HUES48 (cell line): ENCODE measurements around the gene RAB27A.
"Not testable (repeated sequence)": the region's sequence is repeated elsewhere in the genome, so short reads cannot be mapped to it uniquely, and the experiment has no call there.

ENCODE experiments used
- H3K27ac ChIP-seq: one replicate; pipeline ENCODE4 v1.7.0; 2013; ENCODE audit warnings: low read depth, low read length, inconsistent platforms
- H3K27me3 ChIP-seq: 2 replicates; pipeline ENCODE4 v1.6.1; 2013; ENCODE audit warnings: mild to moderate bottlenecking, low read length; ENCODE audit not compliant: control insufficient read depth, insufficient read depth
- H3K36me3 ChIP-seq: 2 replicates; pipeline ENCODE4 v1.6.1; 2013; ENCODE audit warnings: low read length; ENCODE audit not compliant: control insufficient read depth, insufficient read depth
- H3K4me1 ChIP-seq: 2 replicates; pipeline ENCODE4 v1.6.1; 2013; ENCODE audit warnings: mild to moderate bottlenecking, low read length; ENCODE audit not compliant: control insufficient read depth, insufficient read depth
- H3K4me3 ChIP-seq: 2 replicates; pipeline ENCODE4 v1.5.1; 2013; ENCODE audit warnings: mild to moderate bottlenecking, low read depth, low read length
- H3K9ac ChIP-seq: 2 replicates; pipeline ENCODE4 v1.6.1; 2013; ENCODE audit warnings: mild to moderate bottlenecking, low read depth, low read length, moderate library complexity
- H3K9me3 ChIP-seq: 2 replicates; pipeline ENCODE4 v1.6.1; 2013; ENCODE audit warnings: low read length; ENCODE audit not compliant: control insufficient read depth, insufficient read depth

RAB27A gene

DNA sequence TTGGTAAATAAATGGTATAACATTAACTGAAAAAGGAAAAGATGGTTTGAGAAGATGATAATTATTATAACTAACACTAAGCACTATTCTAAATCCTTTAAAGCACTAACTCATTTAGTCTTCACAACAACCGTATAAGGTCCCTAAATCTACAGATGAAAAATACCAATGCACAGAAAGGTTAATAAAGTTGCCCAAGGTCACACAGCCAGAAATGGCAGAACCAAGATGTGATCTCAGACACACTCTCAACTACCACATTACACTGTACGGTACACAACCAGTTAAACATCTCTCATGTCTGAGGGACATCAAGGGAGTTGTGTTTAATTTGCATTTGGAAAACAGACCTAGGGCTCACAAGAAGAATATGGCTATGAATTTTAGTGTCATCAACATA, 23.1 kb downstream of the RAB27A start:
- Histone ChIP-seq H3K9me3 (no peaks in the 10 kb centered on the region), H3K9ac (no peak overlapping the region), H3K27me3 (no peaks in the 10 kb centered on the region), H3K4me1 (no peaks in the 10 kb centered on the region), H3K4me3 (no peak overlapping the region), H3K36me3 (no peaks in the 10 kb centered on the region), H3K27ac (no peak overlapping the region)

DNA sequence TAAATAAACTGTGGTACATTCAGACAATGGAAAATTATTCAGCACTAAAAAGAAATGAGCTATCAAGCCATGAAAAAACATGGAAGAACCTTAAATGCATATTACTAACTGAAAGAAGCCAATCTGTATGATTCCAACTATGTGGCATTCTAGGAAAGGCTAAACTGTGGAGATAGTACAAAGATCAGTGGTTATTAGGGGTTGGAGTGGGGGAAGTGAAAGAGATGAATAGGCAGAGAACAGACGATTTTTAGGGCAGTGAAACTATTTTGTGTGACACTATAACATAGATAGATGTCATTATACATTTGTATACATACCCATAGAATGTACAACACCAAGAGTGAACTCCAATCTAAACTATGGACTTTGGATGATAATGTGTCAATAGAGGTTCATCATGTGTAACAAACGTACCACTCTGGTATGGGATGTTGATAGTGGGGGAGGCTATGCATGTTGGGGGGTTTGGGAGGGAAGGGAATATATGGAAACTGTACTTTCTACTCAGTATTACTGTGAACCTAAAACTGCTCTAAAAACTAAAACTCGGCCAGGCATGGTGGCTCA, 29.0 kb downstream of the RAB27A start:
- Histone ChIP-seq H3K4me1 (no peaks in the 10 kb centered on the region), H3K27me3 (no peaks in the 10 kb centered on the region), H3K9ac (no peak overlapping the region), H3K4me3 (no peak overlapping the region), H3K27ac (no peak overlapping the region), H3K9me3 (no peaks in the 10 kb centered on the region), H3K36me3 (no peaks in the 10 kb centered on the region)

DNA sequence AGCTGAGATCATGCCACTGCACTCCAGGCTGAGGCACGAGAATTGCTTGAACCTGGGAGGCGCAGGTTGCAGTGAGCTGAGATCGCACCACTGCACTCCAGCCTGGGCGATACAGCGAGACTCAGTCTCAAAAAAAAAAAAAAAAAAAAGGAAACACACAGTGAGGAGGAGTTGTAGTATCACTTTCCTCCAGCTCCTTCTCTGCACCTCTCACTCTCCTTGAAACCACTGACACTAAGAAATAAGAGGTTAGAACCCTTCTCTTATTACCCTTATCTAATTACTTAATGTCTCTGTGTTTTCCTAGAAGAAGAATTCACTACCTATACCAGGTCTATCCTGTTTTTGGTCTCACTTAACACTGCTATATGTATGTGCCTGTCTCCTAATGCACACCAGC, 31.7 kb downstream of the RAB27A start:
- H3K4me3 ChIP-seq: no peak overlapping the region
- no peak overlapping the region for H3K9ac ChIP-seq
- no peak overlapping the region for H3K27ac ChIP-seq
- no peaks in the 10 kb centered on the region for H3K4me1 ChIP-seq
- H3K36me3 ChIP-seq: no peaks in the 10 kb centered on the region
- no peaks in the 10 kb centered on the region for H3K27me3 ChIP-seq
- no peaks in the 10 kb centered on the region for H3K9me3 ChIP-seq

DNA sequence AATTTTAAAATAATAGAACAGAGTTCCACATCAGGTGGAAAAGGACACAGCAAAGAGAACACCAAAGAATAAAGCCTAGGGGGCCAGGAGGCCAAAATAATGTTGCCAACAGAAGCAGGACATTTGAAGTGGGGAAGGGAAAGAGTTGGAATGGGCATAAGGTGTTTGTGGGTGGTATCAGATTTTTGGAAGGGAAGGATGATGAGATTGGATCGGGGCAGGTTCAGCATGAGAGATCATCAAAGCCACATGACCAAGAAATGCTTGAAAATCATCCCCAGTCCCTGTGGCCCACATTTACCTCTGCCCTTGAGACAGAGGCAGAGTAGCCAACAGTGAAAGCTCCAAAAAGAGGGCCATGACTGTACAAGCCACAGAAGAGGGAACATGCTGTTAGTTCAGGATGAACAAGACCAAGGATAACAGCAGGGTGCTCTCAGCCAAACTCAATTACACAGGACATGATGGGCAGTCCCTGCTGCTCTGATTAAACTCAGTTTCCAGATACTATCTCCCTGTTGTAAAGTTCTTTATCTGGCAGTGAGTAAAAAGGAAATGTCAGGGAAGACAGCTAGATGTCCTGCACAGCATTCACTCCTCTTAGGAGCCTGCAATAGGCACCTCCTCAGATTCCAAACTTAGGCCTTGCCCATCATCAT, 32.5 kb downstream of the RAB27A start:
- Histone ChIP-seq H3K9ac (no peak overlapping the region), H3K9me3 (no peaks in the 10 kb centered on the region), H3K4me3 (no peak overlapping the region), H3K36me3 (no peaks in the 10 kb centered on the region), H3K27me3 (no peaks in the 10 kb centered on the region), H3K4me1 (no peaks in the 10 kb centered on the region), H3K27ac (no peak overlapping the region)

DNA sequence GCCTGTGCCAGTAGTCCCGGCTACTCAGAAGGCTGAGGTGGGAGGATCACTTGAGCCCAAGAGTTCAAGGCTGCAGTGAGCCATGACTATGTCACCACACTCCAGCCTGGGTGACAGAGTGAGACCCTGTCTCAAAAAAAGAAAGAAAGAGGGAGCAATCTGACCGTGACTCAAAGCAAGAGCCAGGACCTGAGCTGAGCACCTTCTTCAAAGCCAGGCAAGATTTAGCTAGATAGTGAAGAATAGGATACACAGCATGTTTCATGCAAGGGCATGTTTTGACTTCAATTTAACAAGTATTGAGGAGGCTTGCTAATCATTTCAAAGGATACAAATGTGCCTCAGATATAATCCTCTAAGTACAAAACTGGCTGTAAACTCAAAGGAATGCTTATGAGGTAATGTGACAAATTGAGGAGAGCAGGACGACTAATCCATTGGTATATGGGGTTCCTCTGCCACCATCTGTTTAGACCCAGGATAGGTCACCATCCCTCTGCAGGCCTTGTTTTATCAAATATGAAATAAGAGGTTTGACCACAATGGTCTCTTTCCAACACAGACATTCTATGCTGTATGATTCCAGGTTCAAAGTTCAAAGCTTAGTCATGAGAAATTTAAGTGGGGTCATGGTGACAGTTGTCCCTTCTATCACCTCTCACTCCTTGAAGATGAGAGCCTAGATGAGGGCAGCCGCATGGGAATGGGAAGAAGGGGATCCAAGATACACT, 33.2 kb downstream of the RAB27A start:
- H3K36me3 ChIP-seq: no peaks in the 10 kb centered on the region
- no peaks in the 10 kb centered on the region for H3K9me3 ChIP-seq
- H3K9ac ChIP-seq: no peak overlapping the region
- H3K4me1 ChIP-seq: no peaks in the 10 kb centered on the region
- no peak overlapping the region for H3K27ac ChIP-seq
- no peak overlapping the region for H3K4me3 ChIP-seq
- no peaks in the 10 kb centered on the region for H3K27me3 ChIP-seq

DNA sequence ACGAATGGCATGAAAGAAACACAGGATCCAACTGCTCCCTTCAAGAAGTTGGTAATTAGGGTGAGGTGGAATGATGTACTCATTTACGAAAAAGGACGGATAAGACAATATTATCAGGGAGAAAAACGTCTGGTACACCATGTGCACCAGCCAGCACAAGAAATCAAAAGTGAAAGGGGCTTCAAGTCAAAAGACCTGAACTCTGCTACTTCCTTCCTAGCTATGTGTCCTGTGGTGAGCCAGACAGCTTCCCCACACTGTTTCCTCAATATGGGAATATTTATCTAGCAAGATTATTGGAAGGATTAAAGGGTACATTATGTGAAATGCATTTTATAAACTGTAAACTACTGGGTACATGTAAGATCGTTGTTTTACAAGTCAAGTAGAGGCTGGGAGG, 33.9 kb downstream of the RAB27A start:
- Histone ChIP-seq H3K27me3 (no peaks in the 10 kb centered on the region), H3K9ac (no peak overlapping the region), H3K27ac (no peak overlapping the region), H3K36me3 (no peaks in the 10 kb centered on the region), H3K9me3 (no peaks in the 10 kb centered on the region), H3K4me1 (no peaks in the 10 kb centered on the region), H3K4me3 (no peak overlapping the region)

DNA sequence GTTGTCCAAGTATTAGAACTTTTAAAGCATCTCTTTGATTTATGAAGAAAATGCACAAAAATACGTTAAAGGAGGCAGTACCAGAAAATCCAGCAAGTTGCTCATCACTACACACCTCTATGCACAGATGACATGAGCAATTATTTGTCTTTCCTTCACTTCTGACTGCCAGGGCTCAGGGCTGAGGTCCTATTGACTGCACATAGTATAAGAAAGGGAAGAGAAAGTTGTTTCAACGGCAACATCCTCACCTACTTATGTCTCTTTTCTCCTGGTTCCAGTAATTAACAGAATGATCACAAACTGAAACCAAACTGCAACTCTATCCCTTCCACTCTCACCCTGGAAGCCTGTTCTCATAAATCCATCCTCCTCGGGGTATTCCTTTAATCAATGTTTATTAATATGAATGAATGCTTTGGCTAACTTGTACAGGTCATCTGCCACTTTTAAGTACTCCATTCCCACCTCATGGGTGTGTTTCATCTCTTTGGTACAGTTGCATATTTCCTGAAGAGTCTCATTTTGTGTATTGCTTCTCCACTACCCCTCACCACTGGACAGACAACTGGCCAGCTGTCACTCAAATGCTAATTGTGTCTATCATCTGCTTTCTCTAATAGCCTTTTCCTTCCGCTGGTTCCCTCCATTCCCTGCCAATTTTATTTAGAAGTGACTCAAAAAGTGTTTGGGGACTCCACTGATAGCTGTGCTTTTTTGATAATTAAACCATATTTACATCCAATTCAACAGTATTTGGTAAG, 34.5 kb downstream of the RAB27A start:
- no peak overlapping the region for H3K9ac ChIP-seq
- no peak overlapping the region for H3K27ac ChIP-seq
- H3K4me1 ChIP-seq: no peaks in the 10 kb centered on the region
- no peaks in the 10 kb centered on the region for H3K36me3 ChIP-seq
- H3K27me3 ChIP-seq: no peaks in the 10 kb centered on the region
- H3K9me3 ChIP-seq: no peaks in the 10 kb centered on the region
- no peak overlapping the region for H3K4me3 ChIP-seq

DNA sequence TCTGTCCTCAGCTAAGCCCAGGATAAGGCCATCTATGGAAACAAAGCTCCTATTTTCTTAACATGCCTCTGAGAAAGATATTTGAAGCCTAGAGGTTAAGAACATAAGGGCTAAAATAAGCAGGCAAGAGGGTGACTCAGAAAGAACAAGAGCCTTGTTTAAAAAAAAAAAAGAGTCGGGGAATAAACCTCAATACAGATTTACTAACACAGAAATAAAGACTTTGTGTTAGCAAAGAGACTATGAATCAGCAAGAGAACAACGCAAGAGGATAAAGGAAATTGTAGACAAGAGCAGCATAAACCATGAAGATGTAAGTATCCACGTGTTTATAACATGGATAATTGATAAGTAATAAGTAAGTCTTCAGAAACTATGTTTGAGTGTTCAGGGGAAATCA, 36.0 kb downstream of the RAB27A start:
- Histone ChIP-seq H3K27ac (no peak overlapping the region), H3K9ac (no peak overlapping the region), H3K4me1 (no peaks in the 10 kb centered on the region), H3K27me3 (no peaks in the 10 kb centered on the region), H3K36me3 (no peaks in the 10 kb centered on the region), H3K9me3 (no peaks in the 10 kb centered on the region), H3K4me3 (no peak overlapping the region)

DNA sequence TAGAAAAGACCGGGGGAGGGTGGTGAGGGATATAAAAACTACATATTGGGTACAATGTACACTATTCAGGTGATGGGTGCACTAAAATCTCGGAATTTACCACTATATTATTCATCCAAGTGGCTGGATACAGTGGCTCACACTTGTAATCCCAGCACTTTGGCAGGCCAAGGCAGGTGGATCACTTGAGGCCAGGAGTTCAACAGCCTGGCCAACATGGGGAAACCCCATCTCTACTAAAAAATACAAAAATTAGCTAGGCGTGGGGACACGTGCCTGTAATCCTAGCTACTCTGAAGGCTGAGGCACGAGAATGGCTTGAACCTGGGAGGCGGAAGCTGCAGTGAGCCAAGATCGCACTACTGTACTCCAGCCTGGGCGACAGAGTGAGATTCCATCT, 37.4 kb downstream of the RAB27A start:
- H3K9ac ChIP-seq, H3K27me3 ChIP-seq, H3K36me3 ChIP-seq, H3K4me1 ChIP-seq, H3K4me3 ChIP-seq, H3K9me3 ChIP-seq, H3K27ac ChIP-seq: not testable (repeated sequence)

DNA sequence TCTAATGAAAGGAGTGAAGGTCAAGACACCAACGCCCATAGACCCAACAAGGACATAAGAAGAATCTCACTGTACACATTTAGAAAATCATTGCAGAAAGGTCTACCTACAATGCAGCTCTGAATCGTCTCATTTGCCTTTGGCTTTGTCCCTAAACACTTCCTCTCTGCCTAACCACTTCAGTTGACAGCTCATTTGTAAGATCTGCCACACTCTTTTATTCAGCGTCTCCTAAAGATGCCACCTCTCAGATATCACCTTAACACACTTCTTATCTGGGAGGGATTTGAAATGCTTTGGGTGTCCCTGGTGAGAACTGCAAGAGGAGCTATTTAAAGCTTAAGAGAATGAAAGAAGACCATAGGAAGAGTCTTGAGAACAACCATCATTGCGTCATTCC, 38.7 kb downstream of the RAB27A start:
- no peak overlapping the region for H3K27ac ChIP-seq
- no peaks in the 10 kb centered on the region for H3K4me1 ChIP-seq
- H3K4me3 ChIP-seq: no peak overlapping the region
- H3K36me3 ChIP-seq: no peaks in the 10 kb centered on the region
- no peak overlapping the region for H3K9ac ChIP-seq
- H3K9me3 ChIP-seq: no peaks in the 10 kb centered on the region
- H3K27me3 ChIP-seq: no peaks in the 10 kb centered on the region

DNA sequence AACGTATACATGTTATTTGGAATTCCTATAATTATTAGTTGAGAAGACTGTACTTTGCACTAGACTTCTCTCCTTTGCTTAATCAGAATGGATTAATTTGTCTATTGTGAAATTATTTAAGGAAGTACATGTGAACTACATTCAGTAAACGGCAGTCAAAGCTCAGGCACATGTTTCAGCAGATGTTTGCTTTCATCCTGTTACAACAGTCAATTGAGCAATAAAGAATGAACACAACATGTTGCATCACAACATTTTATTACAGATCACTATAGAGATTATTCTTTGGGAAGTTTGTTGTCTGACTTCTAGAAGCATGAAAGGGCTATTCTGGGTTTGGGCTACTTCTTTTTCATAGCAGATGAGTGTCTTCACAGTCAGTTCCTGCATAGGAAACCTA, 39.2 kb downstream of the RAB27A start:
- no peaks in the 10 kb centered on the region for H3K27me3 ChIP-seq
- no peaks in the 10 kb centered on the region for H3K36me3 ChIP-seq
- no peaks in the 10 kb centered on the region for H3K9me3 ChIP-seq
- H3K27ac ChIP-seq: no peak overlapping the region
- H3K4me1 ChIP-seq: no peaks in the 10 kb centered on the region
- H3K9ac ChIP-seq: no peak overlapping the region
- no peak overlapping the region for H3K4me3 ChIP-seq
